HepG2 (cell line): ENCODE measurements around the gene BOD1L1. TPM values are rescaled to one million over a fixed set of nuclear protein-coding genes. Genes with fewer than 3 reads are reported as not detected.

Source experiments
- ATAC-seq: fragments of 200-7000 bp; cut with Tn5 transposase; 3 replicates; pipeline ENCODE4 v1.9.1; 2020; ENCODE audit warnings: mild to moderate bottlenecking, moderate library complexity
- BruUV-seq: library from RNA; stranded (reverse); fragments of 400-500 nt; replicated peaks from 2 replicates; lab custom pipeline; 2021; lab: Mats Ljungman, UMichigan
- CTCF ChIA-PET: fragments of 300-600 bp; formaldehyde crosslinking; extraction: SDS; loops from one replicate; lab custom pipeline; 2021; ENCODE audit warnings: low total read pairs, inconsistent platforms, low intra/inter-chr PET ratio; lab: Yijun Ruan, JAX
- POLR2A ChIA-PET: fragments of 350-600 bp; sonication (Branson Sonifier 250); formaldehyde crosslinking; loops from one replicate; lab custom pipeline; 2020; ENCODE audit warnings: antibody characterized with exemption, inconsistent platforms; lab: Yijun Ruan, JAX
- DNase-seq: peaks from one replicate; pipeline ENCODE4 v3.0.0-alpha.2; 2015; ENCODE audit warnings: low spot score
- FAIRE-seq: peaks from 3 replicates; lab custom pipeline; 2011; peaks lifted over from hg19 to GRCh38; lab: Jason Lieb, UNC
- H2AFZ ChIP-seq: one replicate; pipeline ENCODE4 v1.6.1; 2011; ENCODE audit warnings: low read length, inconsistent platforms
- H3K27ac ChIP-seq: fragments of 300-600 bp; 3 replicates; pipeline ENCODE4 v1.8.0; 2011; ENCODE audit warnings: mixed run types, mild to moderate bottlenecking, mixed read lengths, low read length, inconsistent platforms; ENCODE audit not compliant: insufficient read depth; ENCODE audit errors: extremely low read length
- H3K27me3 ChIP-seq, 2 experiments: fragments of 200-600 bp in 1 of 2; 2 replicates in 1 of 2; 3 replicates in 1 of 2; pipeline versions ENCODE4 v1.6.0 to v1.8.0; 2011; ENCODE audit warnings: low read length in 2 of 2, mild to moderate bottlenecking in 2 of 2, moderate library complexity in 2 of 2, inconsistent platforms in 1 of 2; ENCODE audit not compliant: insufficient read depth in 2 of 2, control insufficient read depth in 1 of 2
- H3K36me3 ChIP-seq, 2 experiments: fragments of 200-600 bp in 1 of 2; replicated peaks in 1 of 2; 2 replicates in 1 of 2; 3 replicates in 1 of 2; pipeline versions ENCODE4 v1.5.1 to v1.8.0; 2011; ENCODE audit warnings: low read length in 2 of 2, inconsistent platforms in 1 of 2; ENCODE audit not compliant: insufficient read depth in 2 of 2, control insufficient read depth in 1 of 2
- H3K4me1 ChIP-seq: 2 replicates; pipeline ENCODE4 v1.5.1; 2012; ENCODE audit warnings: low read length, inconsistent platforms; ENCODE audit not compliant: insufficient read depth
- H3K4me2 ChIP-seq: 2 replicates; pipeline ENCODE4 v1.6.0; 2011; ENCODE audit warnings: low read depth, low read length, inconsistent platforms
- H3K4me3 ChIP-seq, 3 experiments: fragments of 200-600 bp in 1 of 3; sonication (generic), shearing (Covaris generic) in 1 of 3; replicated peaks in 1 of 3; 2 replicates each; pipeline ENCODE4 v1.5.1; 2011 to 2016; ENCODE audit warnings: low read length in 3 of 3, inconsistent platforms in 2 of 3, low read depth in 2 of 3, mild to moderate bottlenecking in 2 of 3, control low read depth in 1 of 3, mixed read lengths in 1 of 3; ENCODE audit not compliant: insufficient read depth in 1 of 3
- H3K79me2 ChIP-seq: one replicate; pipeline ENCODE4 v1.6.1; 2011; ENCODE audit warnings: low read length, inconsistent platforms; ENCODE audit not compliant: insufficient read depth
- H3K9ac ChIP-seq: 2 replicates; pipeline ENCODE4 v1.6.0; 2011; ENCODE audit warnings: mild to moderate bottlenecking, low read depth, low read length, inconsistent platforms; ENCODE audit not compliant: insufficient read depth
- H3K9me3 ChIP-seq: 2 replicates; pipeline ENCODE4 v1.5.1; 2012; ENCODE audit warnings: mild to moderate bottlenecking, low read length
- H4K20me1 ChIP-seq: 2 replicates; pipeline ENCODE4 v1.6.0; 2011; ENCODE audit warnings: inconsistent platforms, mild to moderate bottlenecking, low read length, moderate library complexity; ENCODE audit not compliant: insufficient read depth
- FOXA1 ChIP-seq, 2 experiments: fragments of 450-650 bp in 1 of 2; sonication (generic) in 1 of 2; formaldehyde crosslinking in 1 of 2; IDR thresholded peaks; 2 replicates each; pipeline versions ENCODE4 v1.4.0 to v1.6.1; 2016 to 2020; ENCODE audit warnings: missing genetic modification reagents in 1 of 2
- FOXA3 ChIP-seq: IDR thresholded peaks from 2 replicates; pipeline ENCODE4 v1.6.1; 2016; ENCODE audit warnings: missing genetic modification reagents, missing compliant biosample characterization
- FOXP1 ChIP-seq, 2 experiments: fragments of 450-650 bp in 1 of 2; IDR thresholded peaks; 2 replicates each; pipeline ENCODE4 v1.6.1; 2017 to 2018; ENCODE audit warnings: antibody characterized with exemption in 1 of 2
- GABPB1 ChIP-seq: IDR thresholded peaks from 2 replicates; pipeline ENCODE4 v1.6.1; 2016; ENCODE audit warnings: mild to moderate bottlenecking, missing genetic modification reagents, moderate library complexity, missing compliant biosample characterization
- HCFC1 ChIP-seq: fragments of 150-350 bp; IDR thresholded peaks from 2 replicates; pipeline ENCODE4 v1.6.1; 2014; ENCODE audit warnings: low read depth, low read length
- KDM5B ChIP-seq: sonication (generic); formaldehyde crosslinking; IDR thresholded peaks from 2 replicates; pipeline ENCODE4 v1.4.0; 2020; ENCODE audit warnings: missing genetic modification reagents, mild to moderate bottlenecking, borderline replicate concordance
- MATR3 ChIP-seq: sonication (generic); formaldehyde crosslinking; IDR thresholded peaks from 2 replicates; pipeline ENCODE4 v1.4.0; 2020; ENCODE audit warnings: missing genetic modification reagents
- NBN ChIP-seq: fragments of 450-650 bp; conservative IDR thresholded peaks from 2 replicates; pipeline ENCODE4 v1.6.1; 2017
- NCOA2 ChIP-seq: sonication (generic); formaldehyde crosslinking; IDR thresholded peaks from 2 replicates; pipeline ENCODE4 v1.8.0; 2022; ENCODE audit warnings: inconsistent platforms
- NR2F6 ChIP-seq, 2 experiments: IDR thresholded peaks; 2 replicates each; pipeline ENCODE4 v1.6.1; 2016; ENCODE audit warnings: antibody characterized with exemption in 1 of 2, mild to moderate bottlenecking in 1 of 2
- SALL1 ChIP-seq: sonication (generic); formaldehyde crosslinking; IDR thresholded peaks from 2 replicates; pipeline ENCODE4 v1.8.0; 2022; ENCODE audit warnings: mild to moderate bottlenecking, missing genetic modification reagents
- TBL1XR1 ChIP-seq: fragments of 150-350 bp; IDR thresholded peaks from 2 replicates; pipeline ENCODE4 v1.6.1; 2014; ENCODE audit warnings: borderline replicate concordance, low read length; ENCODE audit not compliant: partially characterized antibody
- TCF7 ChIP-seq: sonication (generic); IDR thresholded peaks from 2 replicates; pipeline ENCODE4 v1.6.1; 2016; ENCODE audit warnings: antibody characterized with exemption, low read depth
- TERF1 ChIP-seq: sonication (generic); formaldehyde crosslinking; IDR thresholded peaks from 2 replicates; pipeline ENCODE4 v1.8.0; 2022; ENCODE audit warnings: mild to moderate bottlenecking, missing genetic modification reagents, moderate library complexity
- ZNF564 ChIP-seq: sonication (generic); formaldehyde crosslinking; IDR thresholded peaks from 2 replicates; pipeline ENCODE4 v1.8.1; 2023; ENCODE audit warnings: mild to moderate bottlenecking, missing genetic modification reagents
- ZNF792 ChIP-seq: IDR thresholded peaks from 2 replicates; pipeline ENCODE4 v1.6.1; 2016
- in situ Hi-C: cut with HindIII; loops from 2 replicates; pipeline ENCODE4 v1.10.0; 2017; ENCODE audit warnings: low pct_unique_long_range_greater_than_20kb; ENCODE audit not compliant: extremely low pct_ligation_motif_present
- intact Hi-C: fragments of 100-400 bp; cut with micrococcal nuclease; formaldehyde crosslinking; loops from one replicate; pipeline ENCODE4 v1.10.0; 2022; ENCODE audit not compliant: unreplicated experiment
- polyA plus RNA-seq, 8 experiments: library from polyadenylated mRNA; depleted of rRNA in 3 of 8; stranded (reverse) in 7 of 8; unstranded in 1 of 8; fragments of >200 nt; fragmentation: Illumina TruSeq in 4 of 8; extraction: Trizol in 4 of 8; gene quantifications; 2 replicates each; pipeline versions ENCODE4 v1.2.1 to v1.2.3, GENCODE V29; 2011 to 2016; ENCODE audit warnings: low read depth in 4 of 8, missing spikeins in 1 of 8, mixed read lengths in 1 of 8; ENCODE audit not compliant: insufficient read depth in 1 of 8
- total RNA-seq, 5 experiments: library from RNA; depleted of rRNA; stranded (reverse); fragments of >200 nt; fragmentation: Illumina TruSeq; extraction: Trizol; gene quantifications; 2 replicates each; pipeline ENCODE4 v1.2.3, GENCODE V29; 2016; ENCODE audit warnings: low read depth in 1 of 5
- TF ChIP-seq, protein P1 (sequence below), 2 experiments: sonication (generic) in 1 of 2; formaldehyde crosslinking in 1 of 2; IDR thresholded peaks; 2 replicates each; pipeline versions ENCODE4 v1.4.0 to v1.6.1; 2018 to 2020; ENCODE audit warnings: missing genetic modification reagents in 2 of 2, borderline replicate concordance in 1 of 2, low read depth in 1 of 2, mild to moderate bottlenecking in 1 of 2, missing biosample characterization in 1 of 2
- TF ChIP-seq, protein P2 (sequence below): sonication (generic); formaldehyde crosslinking; IDR thresholded peaks from 2 replicates; pipeline ENCODE4 v1.8.1; 2023; ENCODE audit warnings: mild to moderate bottlenecking, moderate library complexity, missing genetic modification reagents
- TF ChIP-seq, protein P3 (sequence below): sonication (generic); formaldehyde crosslinking; IDR thresholded peaks from 2 replicates; pipeline ENCODE4; 2020; ENCODE audit warnings: missing genetic modification reagents, mild to moderate bottlenecking, borderline replicate concordance

Gene BOD1L1
- total and polyA plus RNA-seq, 2 of the 13 experiments (the other 11 are each of a cell fraction or from before 2014, with no cell fraction given), result 11.7 to 17.9 TPM

- CTCF ChIA-PET, result no interaction called here
- Histone ChIP-seq H4K20me1 (no peaks in the 10 kb centered on the region), H3K9ac (no peak overlapping the region), H3K9me3 (no peaks in the 10 kb centered on the region), H2AFZ (no peak overlapping the region), H3K4me1 (peaks cover 43% of the 10 kb centered on the region), H3K4me2 (peak overlapping the region; percentile 22), H3K79me2 (no peaks in the 10 kb centered on the region), H3K27ac (peak overlapping the region; percentile 33), H3K27me3 (no peaks in the 10 kb centered on the region), H3K4me3 (no peak overlapping the region), H3K36me3 (peaks cover 11 to 27% of the 10 kb centered on the region in 2 experiments)
- POLR2A ChIA-PET, result no interaction called here
- DNase-seq (peak; percentile 88), ATAC-seq (peak; percentile 38), FAIRE-seq (no peak)
- intact Hi-C loops (no loop called here), in situ Hi-C loops (no loop called here)
- BruUV-seq, result no TSS peak
- TF ChIP-seq NBN (no peak), SALL1 (CRISPR knock-in tag) (no peak), ZNF564 (CRISPR knock-in tag) (no peak), KDM5B (CRISPR knock-in tag) (no peak), NCOA2 (CRISPR knock-in tag) (peak; percentile 80), FOXP1 (IDR thresholded peaks at IDR 0.05) (no peak), FOXP1 (CRISPR knock-in tag; IDR thresholded peaks at IDR 0.05) (no peak), FOXA1 (IDR thresholded peaks at IDR 0.05) (no peak), FOXA1 (CRISPR knock-in tag; IDR thresholded peaks at IDR 0.05) (peak; percentile 76), MATR3 (CRISPR knock-in tag) (no peak), NR2F6 (IDR thresholded peaks at IDR 0.05) (peak; percentile 47; the same call in 1 of the 2 replicates), NR2F6 (CRISPR knock-in tag; IDR thresholded peaks at IDR 0.05) (no peak), TCF7 (peak; percentile 82), TERF1 (no peak), HCFC1 (no peak), GABPB1 (no peak), TBL1XR1 (no peak), FOXA3 (CRISPR knock-in tag) (peak; percentile 42), ZNF792 (CRISPR knock-in tag) (0 out of 2 replicates have a peak, but pooled peaks have one; percentile 31)
- TF ChIP-seq, protein P1, sequence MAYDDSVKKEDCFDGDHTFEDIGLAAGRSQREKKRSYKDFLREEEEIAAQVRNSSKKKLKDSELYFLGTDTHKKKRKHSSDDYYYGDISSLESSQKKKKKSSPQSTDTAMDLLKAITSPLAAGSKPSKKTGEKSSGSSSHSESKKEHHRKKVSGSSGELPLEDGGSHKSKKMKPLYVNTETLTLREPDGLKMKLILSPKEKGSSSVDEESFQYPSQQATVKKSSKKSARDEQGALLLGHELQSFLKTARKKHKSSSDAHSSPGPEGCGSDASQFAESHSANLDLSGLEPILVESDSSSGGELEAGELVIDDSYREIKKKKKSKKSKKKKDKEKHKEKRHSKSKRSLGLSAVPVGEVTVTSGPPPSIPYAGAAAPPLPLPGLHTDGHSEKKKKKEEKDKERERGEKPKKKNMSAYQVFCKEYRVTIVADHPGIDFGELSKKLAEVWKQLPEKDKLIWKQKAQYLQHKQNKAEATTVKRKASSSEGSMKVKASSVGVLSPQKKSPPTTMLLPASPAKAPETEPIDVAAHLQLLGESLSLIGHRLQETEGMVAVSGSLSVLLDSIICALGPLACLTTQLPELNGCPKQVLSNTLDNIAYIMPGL (CRISPR knock-in tag; IDR thresholded peaks at IDR 0.05; ENCODE audit: borderline replicate concordance in 1 of 2, low read depth in 1 of 2), result no peak
- TF ChIP-seq, protein P2, sequence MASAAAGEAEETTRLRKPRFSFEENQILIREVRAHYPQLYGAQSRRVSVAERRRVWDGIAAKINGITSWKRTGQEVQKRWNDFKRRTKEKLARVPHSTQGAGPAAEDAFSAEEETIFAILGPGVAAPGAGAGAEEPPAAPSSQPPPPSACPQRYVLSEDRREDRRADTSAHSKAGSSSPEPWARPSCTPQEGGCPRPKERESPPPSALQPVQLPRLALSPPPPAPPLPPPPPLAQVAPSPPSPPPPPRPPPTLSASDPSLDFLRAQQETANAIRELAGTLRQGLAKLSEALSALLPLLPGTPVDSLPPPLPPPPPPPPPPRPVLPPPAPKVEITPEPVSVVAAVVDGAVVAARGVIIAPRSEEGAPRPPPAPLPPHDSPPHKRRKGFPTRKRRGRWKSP (CRISPR knock-in tag), result no peak
- TF ChIP-seq, protein P3, sequence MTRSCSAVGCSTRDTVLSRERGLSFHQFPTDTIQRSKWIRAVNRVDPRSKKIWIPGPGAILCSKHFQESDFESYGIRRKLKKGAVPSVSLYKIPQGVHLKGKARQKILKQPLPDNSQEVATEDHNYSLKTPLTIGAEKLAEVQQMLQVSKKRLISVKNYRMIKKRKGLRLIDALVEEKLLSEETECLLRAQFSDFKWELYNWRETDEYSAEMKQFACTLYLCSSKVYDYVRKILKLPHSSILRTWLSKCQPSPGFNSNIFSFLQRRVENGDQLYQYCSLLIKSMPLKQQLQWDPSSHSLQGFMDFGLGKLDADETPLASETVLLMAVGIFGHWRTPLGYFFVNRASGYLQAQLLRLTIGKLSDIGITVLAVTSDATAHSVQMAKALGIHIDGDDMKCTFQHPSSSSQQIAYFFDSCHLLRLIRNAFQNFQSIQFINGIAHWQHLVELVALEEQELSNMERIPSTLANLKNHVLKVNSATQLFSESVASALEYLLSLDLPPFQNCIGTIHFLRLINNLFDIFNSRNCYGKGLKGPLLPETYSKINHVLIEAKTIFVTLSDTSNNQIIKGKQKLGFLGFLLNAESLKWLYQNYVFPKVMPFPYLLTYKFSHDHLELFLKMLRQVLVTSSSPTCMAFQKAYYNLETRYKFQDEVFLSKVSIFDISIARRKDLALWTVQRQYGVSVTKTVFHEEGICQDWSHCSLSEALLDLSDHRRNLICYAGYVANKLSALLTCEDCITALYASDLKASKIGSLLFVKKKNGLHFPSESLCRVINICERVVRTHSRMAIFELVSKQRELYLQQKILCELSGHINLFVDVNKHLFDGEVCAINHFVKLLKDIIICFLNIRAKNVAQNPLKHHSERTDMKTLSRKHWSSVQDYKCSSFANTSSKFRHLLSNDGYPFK (CRISPR knock-in tag), result no peak
Measured at GRCh38 chr4:13597141-13597540, 30.4 kb downstream of the BOD1L1 start.
